Measurements from ENCODE around the gene POTEC.
"Not testable (repeated sequence)": the region's sequence is repeated elsewhere in the genome, so short reads cannot be mapped to it uniquely, and the experiment has no call there.

Gene POTEC

GRCh38 chr18:14543446-14543964, at the start of gene POTEC:
TSS of gene POTEC (minus strand) at chr18:14543600. CDS start at chr18:14543146, 454 bp downstream.
- not testable (repeated sequence) for H3K4me3 ChIP-seq (ENCODE audit: control insufficient read depth, low read depth, low read length); DNase-seq (ENCODE audit: low read depth)

- H3K4me3 ChIP-seq (ENCODE audit: control insufficient read depth, low read depth, low read length) = no peak overlapping the region
- no peak for TF ChIP-seq CTCF (conservative IDR thresholded peaks at IDR 0.05; ENCODE audit: control insufficient read depth, insufficient read depth, low read depth, low read length)
- DNase-seq (ENCODE audit: low read depth) = no peak
Measured at GRCh38 chr18:14577971-14578370, 34.6 kb upstream of the POTEC start.

GRCh38 chr18:14559502-14559901, 16.1 kb upstream of the POTEC start:
- DNase-seq (ENCODE audit: low read depth); H3K4me3 ChIP-seq (ENCODE audit: control insufficient read depth, low read depth, low read length): not testable (repeated sequence)

- DNase-seq (ENCODE audit: low read depth); H3K4me3 ChIP-seq (ENCODE audit: control insufficient read depth, low read depth, low read length): not testable (repeated sequence)
Measured at GRCh38 chr18:14531659-14532058, 11.7 kb downstream of the POTEC start.

GRCh38 chr18:14510707-14511106, 32.7 kb downstream of the POTEC start:
- DNase-seq (ENCODE audit: low read depth); H3K4me3 ChIP-seq (ENCODE audit: control insufficient read depth, low read depth, low read length): not testable (repeated sequence)

GRCh38 chr18:14503691-14504090, 39.7 kb downstream of the POTEC start:
- not testable (repeated sequence) for DNase-seq (ENCODE audit: low read depth); H3K4me3 ChIP-seq (ENCODE audit: control insufficient read depth, low read depth, low read length)

- H3K4me3 ChIP-seq (ENCODE audit: control insufficient read depth, low read depth, low read length); DNase-seq (ENCODE audit: low read depth): not testable (repeated sequence)
Measured at GRCh38 chr18:14501894-14502293, 41.5 kb downstream of the POTEC start.

- not testable (repeated sequence) for H3K4me3 ChIP-seq (ENCODE audit: control insufficient read depth, low read depth, low read length); DNase-seq (ENCODE audit: low read depth)
Measured at GRCh38 chr18:14489256-14490014, 54.0 kb downstream of the POTEC start.

- not testable (repeated sequence) for H3K4me3 ChIP-seq (ENCODE audit: control insufficient read depth, low read depth, low read length); DNase-seq (ENCODE audit: low read depth)
Measured at GRCh38 chr18:14488789-14489188, 54.6 kb downstream of the POTEC start.

GRCh38 chr18:14486926-14487580, 56.3 kb downstream of the POTEC start:
- not testable (repeated sequence) for DNase-seq (ENCODE audit: low read depth); H3K4me3 ChIP-seq (ENCODE audit: control insufficient read depth, low read depth, low read length)

GRCh38 chr18:14479076-14479475, 64.3 kb downstream of the POTEC start:
- H3K4me3 ChIP-seq (ENCODE audit: control insufficient read depth, low read depth, low read length); DNase-seq (ENCODE audit: low read depth): not testable (repeated sequence)

- not testable (repeated sequence) for H3K4me3 ChIP-seq (ENCODE audit: control insufficient read depth, low read depth, low read length); DNase-seq (ENCODE audit: low read depth)
Measured at GRCh38 chr18:14475520-14475919, 67.9 kb downstream of the POTEC start.

- not testable (repeated sequence) for H3K4me3 ChIP-seq (ENCODE audit: control insufficient read depth, low read depth, low read length); DNase-seq (ENCODE audit: low read depth)
Measured at GRCh38 chr18:14474752-14475151, 68.6 kb downstream of the POTEC start.

- not testable (repeated sequence) for H3K4me3 ChIP-seq (ENCODE audit: control insufficient read depth, low read depth, low read length); DNase-seq (ENCODE audit: low read depth)
Measured at GRCh38 chr18:14474007-14474720, 69.2 kb downstream of the POTEC start.

- H3K4me3 ChIP-seq (ENCODE audit: control insufficient read depth, low read depth, low read length); DNase-seq (ENCODE audit: low read depth): not testable (repeated sequence)
Measured at GRCh38 chr18:14473250-14474006, 70.0 kb downstream of the POTEC start.

GRCh38 chr18:14471286-14471685, 72.1 kb downstream of the POTEC start:
- not testable (repeated sequence) for DNase-seq (ENCODE audit: low read depth); H3K4me3 ChIP-seq (ENCODE audit: control insufficient read depth, low read depth, low read length)

GRCh38 chr18:14470446-14470845, 73.0 kb downstream of the POTEC start:
- not testable (repeated sequence) for DNase-seq (ENCODE audit: low read depth); H3K4me3 ChIP-seq (ENCODE audit: control insufficient read depth, low read depth, low read length)

Measured in fibroblast of mammary gland (primary cell).